ENCODE results near the gene CDS2. TPM values are rescaled to one million over a fixed set of nuclear protein-coding genes. Genes with fewer than 3 reads are reported as not detected.

The CDS2 gene
- total and polyA plus RNA-seq, 2 of the 13 experiments (the other 11 are each of a cell fraction or from before 2014, with no cell fraction given) = 81.3 to 153 TPM

- TF ChIP-seq ZNF224 (CRISPR knock-in tag; IDR thresholded peaks at IDR 0.05) (peak; percentile 99), ATF5 (CRISPR knock-in tag; IDR thresholded peaks at IDR 0.05; ENCODE audit: low read depth) (peak; percentile 99), TSC22D2 (CRISPR knock-in tag; IDR thresholded peaks at IDR 0.05; ENCODE audit: borderline replicate concordance) (peak; percentile 95; the same call in 1 of the 2 replicates), ZFP1 (CRISPR knock-in tag; IDR thresholded peaks at IDR 0.05) (no peak; the same call in none of the 2 replicates), ZUFSP (CRISPR knock-in tag; IDR thresholded peaks at IDR 0.05; ENCODE audit: borderline replicate concordance) (no peak; the same call in 1 of the 2 replicates), PREB (CRISPR knock-in tag; IDR thresholded peaks at IDR 0.05) (peak; percentile 92; the same call in 1 of the 2 replicates), HNRNPL (IDR thresholded peaks at IDR 0.05; ENCODE audit: low read depth, low read length) (peak; percentile 76; the same call in 1 of the 2 replicates), ZNF281 (CRISPR knock-in tag; IDR thresholded peaks at IDR 0.05; ENCODE audit: borderline replicate concordance) (peak; percentile 25), KAT2B (IDR thresholded peaks at IDR 0.05; ENCODE audit: borderline replicate concordance, low read depth, low read length) (no peak), IKZF1 (IDR thresholded peaks at IDR 0.05) (no peak), GLMP (CRISPR knock-in tag; IDR thresholded peaks at IDR 0.05; ENCODE audit: borderline replicate concordance) (peak; percentile 95; the same call in 1 of the 2 replicates), PRMT3 (CRISPR knock-in tag; IDR thresholded peaks at IDR 0.05; ENCODE audit: borderline replicate concordance, low read depth) (peak; percentile 99), ZBTB25 (CRISPR knock-in tag; IDR thresholded peaks at IDR 0.05) (peak; percentile 75; the same call in 1 of the 2 replicates), POLR2G (IDR thresholded peaks at IDR 0.05; ENCODE audit: low read depth, low read length) (peak; percentile 100), ELF4 (CRISPR knock-in tag; IDR thresholded peaks at IDR 0.05; ENCODE audit: borderline replicate concordance) (peak; percentile 99)
Measured at GRCh38 chr20:5119435-5120184, 7.2 kb upstream of the CDS2 start, which contains the start of gene PCNA (continued).

Data from HepG2 (cell line).